Loucy (cell line): ENCODE data around the gene ARVCF.

Experiments
- H2AFZ ChIP-seq: fragments of 200-600 bp; sonication (generic); 2 replicates; pipeline ENCODE4 v1.6.0; 2016; ENCODE audit warnings: antibody characterized with exemption, mild to moderate bottlenecking, low read length, moderate library complexity
- H3F3A ChIP-seq: fragments of 200-600 bp; 2 replicates; pipeline ENCODE4 v1.6.0; 2016; ENCODE audit warnings: antibody characterized with exemption, low read depth, mild to moderate bottlenecking
- H3K27me3 ChIP-seq: fragments of 200-600 bp; sonication (generic); 2 replicates; pipeline ENCODE4 v1.6.1; 2014; ENCODE audit warnings: low read length, mild to moderate bottlenecking; ENCODE audit not compliant: insufficient read depth, poor library complexity, severe bottlenecking
- H3K36me3 ChIP-seq: fragments of 200-600 bp; sonication (generic); 2 replicates; pipeline ENCODE4 v1.6.1; 2016; ENCODE audit warnings: low read length; ENCODE audit not compliant: insufficient read depth
- H3K4me1 ChIP-seq: fragments of 200-600 bp; sonication (generic); 2 replicates; pipeline ENCODE4 v1.5.1; 2014; ENCODE audit warnings: low read length, mild to moderate bottlenecking; ENCODE audit not compliant: insufficient read depth, poor library complexity, severe bottlenecking
- H3K4me2 ChIP-seq: fragments of 200-600 bp; sonication (generic); 2 replicates; pipeline ENCODE4 v1.6.0; 2014; ENCODE audit warnings: antibody characterized with exemption, low read length, low read depth, mild to moderate bottlenecking; ENCODE audit not compliant: poor library complexity, severe bottlenecking
- H3K4me3 ChIP-seq: fragments of 200-600 bp; sonication (generic); 2 replicates; pipeline ENCODE4 v1.5.1; 2014; ENCODE audit warnings: low read length, mild to moderate bottlenecking, mixed read lengths; ENCODE audit not compliant: poor library complexity, severe bottlenecking
- H3K79me2 ChIP-seq: fragments of 200-600 bp; sonication (generic); 2 replicates; pipeline ENCODE4 v1.6.1; 2014; ENCODE audit warnings: low read length; ENCODE audit not compliant: insufficient read depth
- H3K9ac ChIP-seq: fragments of 200-600 bp; sonication (generic); 2 replicates; pipeline ENCODE4 v1.6.0; 2014; ENCODE audit warnings: mild to moderate bottlenecking, low read depth, low read length, moderate library complexity; ENCODE audit not compliant: poor library complexity, severe bottlenecking
- H3K9me2 ChIP-seq: fragments of 200-600 bp; sonication (generic); replicated peaks from 2 replicates; pipeline ENCODE4 v1.6.1; 2016; ENCODE audit warnings: low read depth, low read length, mixed read lengths
- H3K9me3 ChIP-seq: fragments of 200-600 bp; sonication (generic); 2 replicates; pipeline ENCODE4 v1.6.1; 2014; ENCODE audit warnings: mild to moderate bottlenecking, antibody characterized with exemption, low read length, low read depth; ENCODE audit not compliant: insufficient read depth
- H4K20me1 ChIP-seq: fragments of 200-600 bp; sonication (generic); 2 replicates; pipeline ENCODE4 v1.6.0; 2014; ENCODE audit warnings: antibody characterized with exemption, low read length, mild to moderate bottlenecking; ENCODE audit not compliant: insufficient read depth, poor library complexity, severe bottlenecking
- EZH2phosphoT487 ChIP-seq: fragments of 200-600 bp; IDR thresholded peaks from 2 replicates; pipeline ENCODE4 v1.6.1; 2018; ENCODE audit warnings: antibody characterized with exemption, mild to moderate bottlenecking, moderate library complexity, borderline replicate concordance
- TF ChIP-seq, protein P1 (sequence below): fragments of 200-600 bp; sonication (generic); conservative IDR thresholded peaks from 2 replicates; pipeline ENCODE4 v1.5.1; 2014; ENCODE audit warnings: mild to moderate bottlenecking, antibody characterized with exemption, low read length

The ARVCF gene

GRCh38 chr22:19948057-19948760 lies 68.4 kb downstream of the ARVCF start:
- Histone ChIP-seq H3K27me3 (no peaks in the 10 kb centered on the region), H3K36me3 (no peaks in the 10 kb centered on the region), H3K4me3 (no peak overlapping the region), H3K9ac (no peak overlapping the region), H3K4me1 (peaks cover 29% of the 10 kb centered on the region), H4K20me1 (peaks cover 45% of the 10 kb centered on the region), H3F3A (0 out of 2 replicates have a peak, but pooled peaks cover 2% of the 10 kb centered on the region), H3K9me3 (no peaks in the 10 kb centered on the region), H2AFZ (no peak overlapping the region), H3K9me2 (no peaks in the 10 kb centered on the region), H3K4me2 (no peak overlapping the region), H3K79me2 (peaks cover 76% of the 10 kb centered on the region)
- TF ChIP-seq, protein P1, sequence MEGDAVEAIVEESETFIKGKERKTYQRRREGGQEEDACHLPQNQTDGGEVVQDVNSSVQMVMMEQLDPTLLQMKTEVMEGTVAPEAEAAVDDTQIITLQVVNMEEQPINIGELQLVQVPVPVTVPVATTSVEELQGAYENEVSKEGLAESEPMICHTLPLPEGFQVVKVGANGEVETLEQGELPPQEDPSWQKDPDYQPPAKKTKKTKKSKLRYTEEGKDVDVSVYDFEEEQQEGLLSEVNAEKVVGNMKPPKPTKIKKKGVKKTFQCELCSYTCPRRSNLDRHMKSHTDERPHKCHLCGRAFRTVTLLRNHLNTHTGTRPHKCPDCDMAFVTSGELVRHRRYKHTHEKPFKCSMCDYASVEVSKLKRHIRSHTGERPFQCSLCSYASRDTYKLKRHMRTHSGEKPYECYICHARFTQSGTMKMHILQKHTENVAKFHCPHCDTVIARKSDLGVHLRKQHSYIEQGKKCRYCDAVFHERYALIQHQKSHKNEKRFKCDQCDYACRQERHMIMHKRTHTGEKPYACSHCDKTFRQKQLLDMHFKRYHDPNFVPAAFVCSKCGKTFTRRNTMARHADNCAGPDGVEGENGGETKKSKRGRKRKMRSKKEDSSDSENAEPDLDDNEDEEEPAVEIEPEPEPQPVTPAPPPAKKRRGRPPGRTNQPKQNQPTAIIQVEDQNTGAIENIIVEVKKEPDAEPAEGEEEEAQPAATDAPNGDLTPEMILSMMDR, result no peak
- no peak for TF ChIP-seq EZH2phosphoT487

- Histone ChIP-seq H4K20me1 (peaks cover 21% of the 10 kb centered on the region), H2AFZ (no peak overlapping the region), H3K9me2 (no peaks in the 10 kb centered on the region), H3K4me1 (peaks cover 43% of the 10 kb centered on the region), H3K79me2 (peaks cover 77% of the 10 kb centered on the region), H3K9ac (peak overlapping the region; percentile 99), H3K4me2 (peak overlapping the region; percentile 99), H3K27me3 (peaks cover 7% of the 10 kb centered on the region), H3K4me3 (peak overlapping the region; percentile 89), H3F3A (0 out of 2 replicates have a peak, but pooled peaks cover 4% of the 10 kb centered on the region), H3K36me3 (no peaks in the 10 kb centered on the region), H3K9me3 (no peaks in the 10 kb centered on the region)
- no peak for TF ChIP-seq EZH2phosphoT487
- TF ChIP-seq, protein P1, result peak; percentile 35
Observed at GRCh38 chr22:19943082-19944026, 73.3 kb downstream of the ARVCF start.

DNA sequence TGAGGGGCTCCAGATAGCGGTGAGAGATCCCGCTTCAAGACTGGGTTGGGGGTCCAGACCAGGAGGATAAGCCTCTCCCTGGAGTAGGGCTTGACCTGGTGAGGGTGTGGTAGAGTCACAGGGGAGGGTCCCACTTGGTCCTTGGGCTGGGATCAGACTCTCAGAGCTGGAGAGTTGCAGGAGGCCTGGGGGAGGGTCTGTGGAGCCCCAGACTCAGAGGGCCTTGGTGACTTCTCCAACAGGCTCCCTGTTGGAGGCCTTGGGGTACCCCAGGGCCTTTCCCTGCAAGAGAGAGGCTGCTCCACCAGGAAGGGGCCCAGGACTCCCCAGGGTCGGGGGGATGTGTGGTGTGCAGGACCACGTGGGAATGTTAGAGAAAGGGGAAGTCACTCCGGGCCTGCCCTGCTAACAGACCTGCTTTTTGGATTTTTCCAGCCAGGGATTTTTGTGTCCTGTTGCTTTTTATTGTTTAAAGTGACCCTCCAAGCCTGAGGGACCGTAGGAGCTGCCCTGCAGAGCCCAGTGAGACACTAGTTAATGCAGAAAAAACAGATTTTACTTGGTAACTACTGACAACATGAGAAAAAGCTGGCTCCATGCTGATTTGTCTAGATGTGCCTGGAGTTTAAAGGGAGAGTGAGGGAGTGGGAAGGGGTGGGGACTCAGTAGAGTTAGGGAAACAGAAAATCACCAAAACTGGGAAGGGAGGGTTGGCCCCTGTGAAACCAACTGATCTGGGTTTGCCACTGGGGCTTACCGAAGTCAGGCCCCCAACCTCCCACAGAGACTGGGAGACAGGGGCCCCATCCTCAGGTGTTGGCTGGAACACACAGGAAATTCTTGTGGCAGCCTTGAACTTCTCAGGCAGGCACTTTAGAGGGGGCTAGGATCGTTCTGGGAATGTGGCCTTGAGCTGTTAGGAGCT lies 74.2 kb downstream of the ARVCF start:
- peaks cover 7% of the 10 kb centered on the region for H3K27me3 ChIP-seq
- H3K4me3 ChIP-seq, result peak overlapping the region; percentile 89
- no peak overlapping the region for H2AFZ ChIP-seq
- H3K36me3 ChIP-seq, result no peaks in the 10 kb centered on the region
- H3K79me2 ChIP-seq, result peaks cover 71% of the 10 kb centered on the region
- no peaks in the 10 kb centered on the region for H3K9me2 ChIP-seq
- H3K9me3 ChIP-seq, result no peaks in the 10 kb centered on the region
- H3F3A ChIP-seq, result 0 out of 2 replicates have a peak, but pooled peaks cover 4% of the 10 kb centered on the region
- H3K4me2 ChIP-seq, result peak overlapping the region; percentile 99
- H3K9ac ChIP-seq, result peak overlapping the region; percentile 99
- H3K4me1 ChIP-seq, result peaks cover 41% of the 10 kb centered on the region
- H4K20me1 ChIP-seq, result peaks cover 12% of the 10 kb centered on the region
- TF ChIP-seq, protein P1, result no peak
- TF ChIP-seq EZH2phosphoT487, result no peak
